ENCODE measurements around the gene GRM7.

GRM7 gene

GRCh38 chr3:7241584-7242302, 380.8 kb downstream of the GRM7 start:
- DNase-seq (ENCODE audit: low read depth), result no peak

DNA sequence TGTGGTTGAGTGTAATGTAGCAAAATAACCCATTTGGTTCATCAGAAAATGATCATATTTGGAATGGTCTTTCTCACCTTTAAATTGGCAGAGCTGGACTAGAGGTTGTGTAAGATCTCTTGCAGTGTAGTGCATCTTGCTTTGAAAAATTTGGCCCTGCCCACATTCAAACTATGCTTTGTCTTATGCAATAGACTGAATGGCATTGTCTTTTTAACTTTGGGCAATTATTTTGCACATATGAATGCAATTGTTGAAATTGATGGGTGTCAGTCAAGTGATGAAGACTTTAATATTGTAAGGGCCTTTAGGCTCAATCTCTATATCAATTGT, 381.4 kb downstream of the GRM7 start:
- no peak for DNase-seq (ENCODE audit: low read depth)

DNA sequence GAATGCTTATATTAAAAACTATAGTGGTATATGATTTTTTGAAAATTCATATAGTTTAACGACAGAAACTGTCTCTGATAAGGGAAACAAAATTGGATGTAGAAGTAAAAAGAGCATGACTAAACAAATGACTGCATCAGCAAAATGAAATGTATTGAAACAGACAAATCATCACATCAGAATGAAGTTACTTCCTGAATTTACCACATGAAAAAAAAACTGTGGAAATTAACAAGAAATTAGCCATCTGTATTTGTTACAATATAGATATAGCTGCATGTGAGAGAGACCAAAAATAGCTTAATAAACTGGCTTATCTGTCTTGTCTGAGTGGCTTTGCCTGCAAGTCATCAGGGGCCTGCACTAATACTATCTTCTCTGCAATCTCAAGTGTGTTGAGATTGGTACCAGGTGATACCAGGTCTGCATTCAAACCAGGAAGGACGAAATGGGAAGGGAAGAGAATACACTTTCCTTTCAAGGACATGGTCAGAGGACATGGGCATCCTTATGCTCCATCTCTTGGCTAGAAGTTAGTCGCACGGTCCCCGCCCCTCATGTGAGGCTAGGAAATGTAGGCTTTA, 388.7 kb downstream of the GRM7 start:
- no peak for DNase-seq (ENCODE audit: low read depth)

DNA sequence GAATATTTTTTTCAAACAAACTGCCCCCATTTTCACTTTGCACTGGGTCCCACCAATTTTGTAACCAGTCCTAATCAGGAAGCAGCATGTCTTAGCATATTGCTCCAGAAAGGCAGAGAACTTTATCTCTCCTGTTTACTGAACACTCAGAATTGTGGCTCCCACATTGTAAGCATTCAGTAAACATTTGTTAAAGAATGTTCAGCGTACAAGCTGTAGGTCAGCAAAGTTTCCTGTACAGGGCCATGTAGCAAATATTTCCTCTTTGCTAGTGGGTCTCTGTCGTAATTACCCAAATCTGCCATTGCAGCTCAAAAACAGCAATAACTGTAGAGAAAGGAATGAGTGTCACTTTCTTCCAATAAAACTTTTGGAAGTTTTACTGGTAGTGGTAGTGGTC, 393.3 kb downstream of the GRM7 start:
- DNase-seq (ENCODE audit: low read depth), result no peak

- DNase-seq (ENCODE audit: low read depth), result no peak
Measured at GRCh38 chr3:7260975-7261374, 400.1 kb downstream of the GRM7 start.

- no peak for DNase-seq (ENCODE audit: low read depth)
Measured at GRCh38 chr3:7263347-7264195, 402.7 kb downstream of the GRM7 start.

DNA sequence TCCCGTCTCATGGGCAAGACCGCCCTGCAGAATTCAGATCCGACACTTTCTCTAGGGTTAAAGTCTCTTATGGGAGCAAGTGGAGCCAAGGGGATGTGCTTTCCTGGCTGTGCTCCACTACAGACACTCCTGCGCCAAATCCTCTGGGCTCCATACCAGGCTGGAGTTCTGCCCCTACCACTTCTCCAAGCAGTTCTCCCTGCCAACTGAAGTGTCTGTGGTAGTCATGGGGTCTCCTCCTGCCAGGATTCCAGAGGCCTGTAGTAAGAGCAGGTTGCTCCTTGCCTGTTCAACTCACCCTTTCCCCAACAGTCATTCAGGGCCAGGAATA, 403.2 kb downstream of the GRM7 start:
- DNase-seq (ENCODE audit: low read depth), result no peak

DNA sequence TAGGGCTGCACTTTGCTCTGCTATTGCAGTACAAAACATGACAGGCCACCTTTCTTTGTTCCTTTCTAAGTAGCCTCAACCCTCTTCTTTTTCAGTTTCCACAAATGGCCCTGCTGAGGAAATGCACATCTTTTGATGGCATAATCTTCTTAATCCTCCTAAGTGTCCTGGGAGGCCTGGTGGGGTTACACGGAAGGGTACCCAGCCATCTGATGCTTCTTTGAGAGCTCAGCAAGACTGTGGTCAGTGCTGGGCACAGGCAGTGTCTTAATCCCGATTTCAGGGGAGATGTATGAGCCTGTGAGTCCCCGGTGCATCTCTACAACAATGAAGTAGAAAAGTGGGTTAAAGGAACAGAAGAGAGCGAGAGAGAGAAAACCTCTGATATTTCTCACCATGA, 404.8 kb downstream of the GRM7 start:
- DNase-seq (ENCODE audit: low read depth), result no peak

GRCh38 chr3:7266551-7266950, 405.6 kb downstream of the GRM7 start:
- no peak for DNase-seq (ENCODE audit: low read depth)

DNA sequence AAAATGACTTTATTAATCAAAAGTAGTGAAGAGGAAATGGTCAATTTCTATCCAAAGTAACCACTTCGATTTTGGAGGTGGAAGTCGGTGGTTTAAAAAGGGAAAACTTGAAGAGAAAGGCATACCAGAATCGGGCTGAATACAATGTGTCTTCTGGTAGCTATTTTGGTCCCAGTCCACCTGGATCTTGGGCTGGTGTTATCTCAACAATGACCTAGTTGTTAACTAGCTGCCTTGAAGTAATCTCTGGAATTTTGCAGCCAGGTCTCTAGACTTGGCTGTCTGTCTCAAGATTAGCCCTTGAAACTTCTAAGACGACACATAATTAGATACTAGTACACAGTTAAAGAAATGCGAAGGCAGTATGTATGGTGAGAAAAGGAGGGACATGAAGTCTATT, 409.8 kb downstream of the GRM7 start:
- no peak for DNase-seq (ENCODE audit: low read depth)

GRCh38 chr3:7271631-7272030, 410.7 kb downstream of the GRM7 start:
- DNase-seq (ENCODE audit: low read depth), result no peak

- DNase-seq (ENCODE audit: low read depth), result no peak
Measured at GRCh38 chr3:7272203-7272602, 411.3 kb downstream of the GRM7 start.

DNA sequence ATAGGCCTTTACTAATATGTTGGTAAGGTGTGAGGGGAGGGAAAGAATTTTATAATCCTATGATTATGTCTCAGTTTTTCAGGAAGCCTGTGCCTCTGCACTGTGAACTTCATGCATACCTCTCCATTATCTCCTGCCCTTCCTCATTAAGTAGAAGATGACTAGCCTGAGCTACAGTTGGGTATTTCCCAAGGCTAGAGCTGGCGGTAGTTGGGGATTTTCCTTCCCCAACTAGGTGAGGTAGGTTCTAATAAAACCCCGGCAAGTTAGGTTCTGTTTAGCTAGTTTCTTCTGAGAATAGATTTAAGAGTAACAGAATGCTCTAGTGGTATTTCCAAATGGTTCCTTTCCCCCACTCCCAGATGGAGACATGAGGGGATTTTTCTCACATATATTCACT, 414.5 kb downstream of the GRM7 start:
- DNase-seq (ENCODE audit: low read depth), result no peak

DNA sequence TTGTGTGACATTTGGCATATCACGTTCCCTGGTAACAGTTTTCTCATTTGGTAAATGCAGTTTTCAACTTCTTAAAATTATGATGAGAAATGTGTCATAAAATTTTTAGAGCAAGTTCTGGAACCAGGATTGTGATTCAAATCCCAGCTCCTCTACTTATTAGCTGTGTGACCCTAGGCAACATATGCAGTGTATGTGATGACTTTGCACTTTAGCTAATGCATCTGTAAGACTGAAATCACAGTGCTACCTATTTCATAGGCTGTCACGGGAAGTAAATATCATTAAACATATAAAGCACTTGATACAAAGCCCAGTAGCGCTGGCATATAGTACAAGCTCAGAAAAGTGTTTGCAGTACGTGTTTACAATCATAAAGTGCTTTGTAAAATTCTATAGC, 419.4 kb downstream of the GRM7 start:
- no peak for DNase-seq (ENCODE audit: low read depth)

DNA sequence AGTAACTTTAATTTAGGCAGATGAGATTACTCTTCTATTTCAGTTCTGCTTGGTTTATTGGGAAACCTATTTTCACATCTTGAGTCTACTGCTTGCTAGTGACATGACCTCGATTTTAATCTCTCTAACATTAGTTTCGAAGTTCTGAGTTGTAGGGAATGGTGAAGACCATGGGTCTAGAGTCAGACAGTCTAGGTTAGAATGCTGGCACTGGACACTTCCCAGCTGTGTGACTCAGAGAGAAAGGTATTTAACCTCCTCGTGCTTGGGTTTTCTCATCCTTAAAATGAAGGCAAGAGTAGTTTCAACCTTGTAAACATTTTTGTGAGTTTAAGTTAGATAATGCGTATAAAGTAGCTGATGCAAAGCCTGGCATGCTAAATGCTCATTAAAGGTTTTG, 422.1 kb downstream of the GRM7 start:
- no peak for DNase-seq (ENCODE audit: low read depth)

GRCh38 chr3:7285505-7285904, 424.6 kb downstream of the GRM7 start:
- no peak for DNase-seq (ENCODE audit: low read depth)

DNA sequence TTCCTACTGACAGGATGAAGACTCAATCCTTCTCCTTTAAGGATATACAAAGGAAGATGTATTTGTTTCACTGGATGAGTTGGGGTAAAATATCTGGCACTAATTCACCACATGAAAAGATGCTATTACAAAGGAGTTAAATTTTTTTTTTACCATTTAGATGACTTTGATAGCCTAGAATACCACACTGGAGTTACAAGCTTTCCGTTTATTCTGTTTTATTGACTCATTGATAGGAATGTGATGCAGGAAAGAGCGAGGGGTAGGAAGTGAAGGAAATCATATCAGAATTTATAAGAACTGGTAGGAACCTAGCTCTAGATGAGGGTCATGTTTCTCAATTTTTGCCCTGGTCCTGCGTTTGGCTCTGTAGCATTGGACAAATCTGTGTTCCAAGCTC, 427.2 kb downstream of the GRM7 start:
- no peak for DNase-seq (ENCODE audit: low read depth)

DNA sequence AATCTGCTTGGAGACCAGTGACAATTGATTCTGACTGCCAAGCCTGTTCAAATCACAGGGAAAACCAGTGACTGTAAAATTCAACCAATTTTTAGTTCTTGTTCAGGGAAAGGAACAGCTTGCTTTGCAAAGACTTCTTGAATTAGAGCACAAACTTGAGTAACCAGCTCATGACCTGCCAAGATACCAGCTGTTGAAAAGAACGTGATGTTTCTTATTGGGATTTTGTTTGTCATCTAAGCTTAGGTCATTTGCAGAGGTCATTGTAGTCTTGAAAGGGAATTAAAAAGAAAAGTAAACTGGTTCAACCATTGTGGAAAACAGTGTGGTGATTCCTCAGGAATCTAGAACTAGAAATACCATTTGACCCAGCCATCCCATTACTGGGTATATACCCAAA, 428.2 kb downstream of the GRM7 start:
- DNase-seq (ENCODE audit: low read depth), result no peak

DNA sequence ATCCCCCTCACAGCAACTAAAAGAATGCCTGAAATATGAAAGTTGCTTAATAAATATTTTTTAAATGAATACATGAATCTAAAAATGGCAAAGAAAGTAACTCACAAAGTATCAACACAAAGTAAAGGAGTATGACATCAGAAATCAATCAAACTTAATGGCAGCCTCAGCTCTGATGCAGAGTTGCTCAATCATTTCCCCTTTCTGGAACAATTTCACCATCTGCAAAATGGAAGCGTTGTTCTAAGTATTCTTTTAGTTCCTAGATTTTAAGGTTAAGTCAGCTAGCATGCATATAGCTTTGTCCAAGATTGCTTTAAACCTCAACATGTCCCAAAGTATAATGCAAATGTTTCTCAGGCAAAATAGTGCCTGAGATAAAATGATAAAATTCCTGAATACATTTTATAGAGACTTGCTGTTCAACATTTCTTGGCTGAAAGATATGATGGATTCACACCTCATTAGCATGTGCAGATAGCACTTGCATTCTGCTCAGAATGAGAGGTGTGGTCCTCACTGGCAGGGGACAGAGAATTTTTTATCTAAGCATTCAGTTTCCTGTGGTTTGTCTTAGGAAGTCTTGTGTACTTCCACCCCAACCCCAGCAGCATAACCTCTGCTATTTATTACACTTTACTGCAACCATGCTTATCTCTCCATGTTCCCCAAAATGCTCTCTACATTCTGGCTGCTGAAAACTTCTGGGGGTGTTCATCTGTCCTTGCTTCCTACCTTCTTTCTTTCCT, 429.3 kb downstream of the GRM7 start:
- no peak for DNase-seq (ENCODE audit: low read depth)

GRCh38 chr3:7292362-7292761, 431.4 kb downstream of the GRM7 start:
- no peak for DNase-seq (ENCODE audit: low read depth)

DNA sequence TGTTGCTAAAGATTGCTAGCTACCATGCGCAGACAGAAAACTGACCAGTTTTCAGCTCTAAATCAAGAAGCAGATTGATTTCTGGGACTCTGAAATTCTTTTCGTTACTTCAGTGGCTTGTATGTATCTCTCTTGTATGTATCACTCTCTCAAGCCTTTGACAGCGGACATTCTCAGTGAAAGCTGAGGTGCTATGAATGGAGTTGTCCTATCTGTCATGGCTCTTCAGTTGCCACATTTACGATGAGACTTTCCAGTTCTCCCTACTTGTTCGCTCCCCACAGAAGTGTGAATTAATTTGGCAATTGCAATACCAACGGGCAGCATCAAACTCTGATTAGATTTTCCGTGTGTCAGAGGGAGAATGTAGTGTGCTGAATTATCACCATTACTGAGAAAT, 432.4 kb downstream of the GRM7 start:
- DNase-seq (ENCODE audit: low read depth), result no peak

- DNase-seq (ENCODE audit: low read depth), result no peak
Measured at GRCh38 chr3:7305561-7305960, 444.6 kb downstream of the GRM7 start.

DNA sequence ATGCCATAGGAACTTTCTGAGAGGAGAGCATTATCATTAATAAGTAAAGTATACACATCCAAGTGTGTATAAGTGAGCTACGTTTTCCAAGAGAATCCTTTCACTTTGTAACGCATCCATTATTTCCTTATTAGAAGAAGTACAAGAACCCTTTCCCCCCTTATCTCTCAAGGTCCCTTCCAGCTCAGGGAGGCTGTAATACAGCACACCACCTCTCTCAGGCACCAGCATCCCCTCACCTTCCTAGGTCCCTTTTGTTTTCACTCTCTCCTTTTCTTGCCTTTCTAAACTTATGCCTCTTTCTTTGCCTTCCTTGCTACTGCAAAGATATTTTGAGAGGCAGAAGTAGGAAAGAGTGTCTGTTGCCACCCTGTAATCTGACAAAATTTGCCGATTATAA, 446.0 kb downstream of the GRM7 start:
- no peak for DNase-seq (ENCODE audit: low read depth)

Measured in stimulated activated CD8-positive, alpha-beta memory T cell treated with anti-CD3 and anti-CD28 coated beads, Interleukin-15, amount 100 ng/mL, for 1 hour (primary cell).